ENCODE results near the gene F2RL1.

- TF ChIP-seq CTCF (IDR thresholded peaks at IDR 0.05; ENCODE audit: poor library complexity, severe bottlenecking) (no peak), EZH2 (IDR thresholded peaks at IDR 0.05; ENCODE audit: borderline replicate concordance, insufficient read depth, low read length, poor library complexity, severe bottlenecking) (no peak), REST (IDR thresholded peaks at IDR 0.05; ENCODE audit: borderline replicate concordance) (no peak), EP300 (conservative IDR thresholded peaks at IDR 0.05; ENCODE audit: poor library complexity, severe bottlenecking) (no peak), POLR2AphosphoS5 (IDR thresholded peaks at IDR 0.05) (no peak)
These were observed 11.5 kb upstream of the F2RL1 start for GRCh38 chr5:76807296-76807695.

Measured in neural cell (in vitro differentiated cells).